Measurements from ENCODE around the gene NUDT19.
"Not testable (repeated sequence)": the region's sequence is repeated elsewhere in the genome, so short reads cannot be mapped to it uniquely, and the experiment has no call there.

Gene NUDT19

GRCh38 chr19:32675720-32676185 is 15.9 kb upstream of the NUDT19 start, which contains the start of gene RGS9BP:
Gene RGS9BP, plus strand, starts transcription at chr19:32675848. Its CDS starts 416 bp downstream, at chr19:32676264.
- DNase-seq, result peak; percentile 50

- no peak for DNase-seq
Measured at GRCh38 chr19:32676186-32676894, 15.3 kb upstream of the NUDT19 start.

GRCh38 chr19:32676895-32677359 is 14.7 kb upstream of the NUDT19 start:
- no peak for DNase-seq

- DNase-seq, result no peak
Measured at GRCh38 chr19:32677657-32678056, 14.0 kb upstream of the NUDT19 start.

GRCh38 chr19:32680986-32681385 is 10.6 kb upstream of the NUDT19 start:
- DNase-seq, result no peak

GRCh38 chr19:32682317-32682716 is 9.3 kb upstream of the NUDT19 start:
- no peak for DNase-seq

- DNase-seq, result no peak
Measured at GRCh38 chr19:32686847-32687475, 4.7 kb upstream of the NUDT19 start.

- no peak for DNase-seq
Measured at GRCh38 chr19:32687681-32688080, 3.9 kb upstream of the NUDT19 start.

GRCh38 chr19:32688311-32688710 is 3.3 kb upstream of the NUDT19 start:
- DNase-seq, result no peak

GRCh38 chr19:32691952-32692726 is 518 bp downstream of the NUDT19 start:
- peak; percentile 27 for DNase-seq

- DNase-seq, result no peak
Measured at GRCh38 chr19:32692727-32693061, 1.1 kb downstream of the NUDT19 start.

- DNase-seq, result peak; percentile 83
Measured at GRCh38 chr19:32693151-32694108, 1.8 kb downstream of the NUDT19 start.

GRCh38 chr19:32694316-32694715 is 2.7 kb downstream of the NUDT19 start:
- not testable (repeated sequence) for DNase-seq

GRCh38 chr19:32694851-32695250 is 3.2 kb downstream of the NUDT19 start:
- peak; percentile 49 for DNase-seq

GRCh38 chr19:32695506-32695905 is 3.9 kb downstream of the NUDT19 start:
- DNase-seq, result peak; percentile 56

GRCh38 chr19:32696771-32697170 is 5.2 kb downstream of the NUDT19 start:
- DNase-seq, result not testable (repeated sequence)

GRCh38 chr19:32700129-32700528 is 8.5 kb downstream of the NUDT19 start:
- DNase-seq, result not testable (repeated sequence)

GRCh38 chr19:32702010-32702409 is 10.4 kb downstream of the NUDT19 start:
- no peak for DNase-seq

GRCh38 chr19:32704006-32704405 is 12.4 kb downstream of the NUDT19 start:
- DNase-seq, result not testable (repeated sequence)

- DNase-seq, result no peak
Measured at GRCh38 chr19:32708457-32708856, 16.8 kb downstream of the NUDT19 start.

- no peak for DNase-seq
Measured at GRCh38 chr19:32709032-32709431, 17.4 kb downstream of the NUDT19 start.

GRCh38 chr19:32711747-32712146 is 20.1 kb downstream of the NUDT19 start:
- DNase-seq, result no peak
